ENCODE data around the gene CAMK2D.

CAMK2D gene

DNA sequence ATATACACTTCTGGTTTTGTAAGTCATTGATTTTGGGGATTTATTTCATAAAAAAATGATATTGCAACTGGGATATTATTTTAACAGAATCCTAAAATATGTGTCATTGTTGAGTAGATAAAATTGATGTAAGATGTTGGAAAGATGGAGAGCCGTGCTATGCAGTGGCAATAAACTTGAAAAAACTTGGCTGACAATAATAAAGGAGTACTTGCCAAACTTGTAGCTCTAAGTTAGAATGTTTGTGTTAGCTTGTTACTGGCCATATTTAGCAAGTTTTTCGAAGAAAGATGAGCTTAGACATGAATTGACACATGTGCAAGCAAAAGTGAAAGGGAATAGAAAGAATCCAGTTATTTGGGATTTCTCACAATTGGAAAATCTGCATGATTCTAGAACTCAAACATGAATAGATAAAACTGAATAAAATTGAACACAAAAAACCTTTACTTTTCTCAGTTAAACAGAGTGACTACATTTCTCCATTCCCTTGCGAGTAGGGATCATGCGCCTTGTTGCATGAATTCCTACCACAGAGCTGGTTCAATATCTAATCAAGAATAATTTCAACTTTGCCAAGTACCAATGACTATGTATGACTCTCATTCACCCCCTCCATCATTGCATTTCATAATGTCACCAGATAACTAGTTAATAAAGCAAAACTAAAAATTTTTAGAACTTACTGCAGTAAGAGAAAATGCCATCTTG is 327.8 kb downstream of the CAMK2D start:
- no peak overlapping the region for H3K4me2 ChIP-seq (ENCODE audit: insufficient read depth, low read length, poor library complexity, severe bottlenecking)
- no peak overlapping the region for H3K9ac ChIP-seq (ENCODE audit: low read depth, low read length, poor library complexity)
- H3K23ac ChIP-seq (ENCODE audit: low read depth, low read length, poor library complexity), result no peak overlapping the region
- no peaks in the 10 kb centered on the region for H3K79me1 ChIP-seq (ENCODE audit: low read depth, low read length)
- H2BK15ac ChIP-seq (ENCODE audit: low read length), result no peak overlapping the region
- WGBS, 2 donors (ENCODE audit: extremely low coverage in 2 of 2, insufficient read length in 2 of 2, insufficient replicate concordance in 1 of 2), result no CpG with 5 or more reads among the region's 4 CpGs
- no peak for DNase-seq (ENCODE audit: low spot score)
- no peak overlapping the region for H3K4ac ChIP-seq (ENCODE audit: low read length)
- H3K18ac ChIP-seq (ENCODE audit: low read length), result no peak overlapping the region
- no peaks in the 10 kb centered on the region for H3K9me3 ChIP-seq (replicated peaks in 1 of 2; ENCODE audit: control insufficient read depth in 2 of 2, insufficient read depth in 1 of 2, low read depth in 1 of 2, low read length in 2 of 2)
- H2BK120ac ChIP-seq (ENCODE audit: low read depth, low read length), result no peak overlapping the region
- H4K91ac ChIP-seq (ENCODE audit: low read depth, low read length, poor library complexity), result no peak overlapping the region
- no peak overlapping the region for H2BK5ac ChIP-seq (ENCODE audit: low read length)
- H3K14ac ChIP-seq (ENCODE audit: low read length), result no peak overlapping the region
- no peak overlapping the region for H3K27ac ChIP-seq (replicated peaks; ENCODE audit: low read length)
- H2AK5ac ChIP-seq (ENCODE audit: low read depth, low read length), result no peak overlapping the region
- no peaks in the 10 kb centered on the region for H3K36me3 ChIP-seq (replicated peaks in 1 of 2; ENCODE audit: control insufficient read depth in 2 of 2, insufficient read depth in 2 of 2, low read length in 2 of 2)
- no peak overlapping the region for H2BK12ac ChIP-seq (ENCODE audit: low read length)
- no peaks in the 10 kb centered on the region for H3K27me3 ChIP-seq (ENCODE audit: control insufficient read depth in 3 of 3, insufficient read depth in 3 of 3, low read depth in 1 of 3, low read length in 3 of 3)
- H4K8ac ChIP-seq (ENCODE audit: low read depth, low read length), result no peak overlapping the region
- no peak overlapping the region for H3K4me3 ChIP-seq (ENCODE audit: low read length in 2 of 2)
- no peak overlapping the region for H2AFZ ChIP-seq (ENCODE audit: low read length)
- peaks cover 2 to 15% of the 10 kb centered on the region in 2 donors for H3K4me1 ChIP-seq (ENCODE audit: control insufficient read depth in 2 of 2, insufficient read depth in 1 of 2, low read depth in 1 of 2, low read length in 2 of 2)

DNA sequence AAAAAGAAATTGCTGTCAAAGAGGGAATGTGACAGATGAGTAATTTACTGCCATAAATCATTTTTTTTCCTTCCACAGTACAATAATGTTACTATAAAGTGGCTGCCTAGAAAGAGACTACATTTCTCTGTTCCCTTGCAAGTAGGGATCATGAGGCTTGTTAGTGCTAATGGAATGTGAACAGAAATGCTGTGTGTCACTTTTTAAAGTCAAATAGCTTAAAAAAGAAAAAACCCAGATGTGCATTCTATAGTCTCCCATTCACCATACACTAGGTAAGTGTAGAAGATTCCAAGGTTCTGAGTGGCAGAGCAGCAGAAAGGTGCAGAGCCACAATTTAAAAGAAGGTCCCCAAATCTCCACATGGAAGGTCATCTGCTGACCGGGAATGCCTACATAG is 328.4 kb downstream of the CAMK2D start:
- Histone ChIP-seq H3K9ac (ENCODE audit: low read depth, low read length, poor library complexity) (no peak overlapping the region), H3K36me3 (replicated peaks in 1 of 2; ENCODE audit: control insufficient read depth in 2 of 2, insufficient read depth in 2 of 2, low read length in 2 of 2) (no peaks in the 10 kb centered on the region), H2BK5ac (ENCODE audit: low read length) (no peak overlapping the region), H3K79me1 (ENCODE audit: low read depth, low read length) (no peaks in the 10 kb centered on the region), H2AK5ac (ENCODE audit: low read depth, low read length) (no peak overlapping the region), H3K4ac (ENCODE audit: low read length) (no peak overlapping the region), H3K4me2 (ENCODE audit: insufficient read depth, low read length, poor library complexity, severe bottlenecking) (no peak overlapping the region), H2BK120ac (ENCODE audit: low read depth, low read length) (no peak overlapping the region), H3K14ac (ENCODE audit: low read length) (no peak overlapping the region), H3K4me1 (ENCODE audit: control insufficient read depth in 2 of 2, insufficient read depth in 1 of 2, low read depth in 1 of 2, low read length in 2 of 2) (peaks cover 2 to 15% of the 10 kb centered on the region in 2 donors), H4K8ac (ENCODE audit: low read depth, low read length) (no peak overlapping the region), H2AFZ (ENCODE audit: low read length) (no peak overlapping the region), H3K27ac (replicated peaks; ENCODE audit: low read length) (no peak overlapping the region), H3K9me3 (replicated peaks in 1 of 2; ENCODE audit: control insufficient read depth in 2 of 2, insufficient read depth in 1 of 2, low read depth in 1 of 2, low read length in 2 of 2) (no peaks in the 10 kb centered on the region), H3K27me3 (ENCODE audit: control insufficient read depth in 3 of 3, insufficient read depth in 3 of 3, low read depth in 1 of 3, low read length in 3 of 3) (no peaks in the 10 kb centered on the region), H3K23ac (ENCODE audit: low read depth, low read length, poor library complexity) (no peak overlapping the region), H2BK15ac (ENCODE audit: low read length) (no peak overlapping the region), H3K4me3 (ENCODE audit: low read length in 2 of 2) (no peak overlapping the region), H2BK12ac (ENCODE audit: low read length) (no peak overlapping the region), H4K91ac (ENCODE audit: low read depth, low read length, poor library complexity) (no peak overlapping the region), H3K18ac (ENCODE audit: low read length) (no peak overlapping the region)
- no peak for DNase-seq (ENCODE audit: low spot score)
- no CpG with 5 or more reads among the region's 1 CpG for WGBS, 2 donors (ENCODE audit: extremely low coverage in 2 of 2, insufficient read length in 2 of 2, insufficient replicate concordance in 1 of 2)

GRCh38 chr4:113423631-113424030 is 337.9 kb downstream of the CAMK2D start:
- H2BK15ac ChIP-seq (ENCODE audit: low read length), result no peak overlapping the region
- H3K27ac ChIP-seq (replicated peaks; ENCODE audit: low read length), result no peak overlapping the region
- peaks cover 1 to 3% of the 10 kb centered on the region in 2 donors for H3K9me3 ChIP-seq (replicated peaks in 1 of 2; ENCODE audit: control insufficient read depth in 2 of 2, insufficient read depth in 1 of 2, low read depth in 1 of 2, low read length in 2 of 2)
- no peak overlapping the region for H2AFZ ChIP-seq (ENCODE audit: low read length)
- H2BK12ac ChIP-seq (ENCODE audit: low read length), result no peak overlapping the region
- H2AK5ac ChIP-seq (ENCODE audit: low read depth, low read length), result no peak overlapping the region
- H3K4me2 ChIP-seq (ENCODE audit: insufficient read depth, low read length, poor library complexity, severe bottlenecking), result no peak overlapping the region
- no peaks in the 10 kb centered on the region for H3K4me1 ChIP-seq (ENCODE audit: control insufficient read depth in 2 of 2, insufficient read depth in 1 of 2, low read depth in 1 of 2, low read length in 2 of 2)
- H4K91ac ChIP-seq (ENCODE audit: low read depth, low read length, poor library complexity), result no peak overlapping the region
- no peak overlapping the region for H3K4ac ChIP-seq (ENCODE audit: low read length)
- H3K18ac ChIP-seq (ENCODE audit: low read length), result no peak overlapping the region
- no peak for DNase-seq (ENCODE audit: low spot score)
- H3K14ac ChIP-seq (ENCODE audit: low read length), result no peak overlapping the region
- H2BK120ac ChIP-seq (ENCODE audit: low read depth, low read length), result no peak overlapping the region
- no peak overlapping the region for H4K8ac ChIP-seq (ENCODE audit: low read depth, low read length)
- H3K23ac ChIP-seq (ENCODE audit: low read depth, low read length, poor library complexity), result no peak overlapping the region
- no peaks in the 10 kb centered on the region for H3K36me3 ChIP-seq (replicated peaks in 1 of 2; ENCODE audit: control insufficient read depth in 2 of 2, insufficient read depth in 2 of 2, low read length in 2 of 2)
- no peak overlapping the region for H2BK5ac ChIP-seq (ENCODE audit: low read length)
- WGBS, 2 donors (ENCODE audit: extremely low coverage in 2 of 2, insufficient read length in 2 of 2, insufficient replicate concordance in 1 of 2), result no CpG with 5 or more reads among the region's 1 CpG
- H3K4me3 ChIP-seq (ENCODE audit: low read length in 2 of 2), result no peak overlapping the region
- no peaks in the 10 kb centered on the region for H3K27me3 ChIP-seq (ENCODE audit: control insufficient read depth in 3 of 3, insufficient read depth in 3 of 3, low read depth in 1 of 3, low read length in 3 of 3)
- H3K79me1 ChIP-seq (ENCODE audit: low read depth, low read length), result no peaks in the 10 kb centered on the region
- H3K9ac ChIP-seq (ENCODE audit: low read depth, low read length, poor library complexity), result no peak overlapping the region

DNA sequence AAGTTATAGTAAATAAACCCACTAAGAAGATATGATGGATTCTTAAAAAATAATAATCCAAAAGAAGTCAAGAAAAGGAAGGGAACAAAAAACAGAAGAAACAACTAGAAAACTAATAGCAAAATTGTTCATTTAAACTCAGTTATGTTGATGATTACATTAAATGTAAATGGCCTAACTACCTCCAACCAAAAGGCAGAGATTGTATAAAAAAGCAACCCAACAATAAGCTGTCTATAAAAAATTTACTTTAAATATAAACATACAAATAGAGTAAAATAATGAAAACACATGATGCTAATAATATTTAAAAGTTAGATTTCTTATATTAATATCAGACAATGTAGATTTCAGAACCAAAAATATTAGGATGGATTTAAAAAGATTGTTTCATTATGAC is 340.6 kb downstream of the CAMK2D start:
- no peak overlapping the region for H3K18ac ChIP-seq (ENCODE audit: low read length)
- no peak for DNase-seq (ENCODE audit: low spot score)
- H3K79me1 ChIP-seq (ENCODE audit: low read depth, low read length), result no peaks in the 10 kb centered on the region
- H2AK5ac ChIP-seq (ENCODE audit: low read depth, low read length), result no peak overlapping the region
- H2BK12ac ChIP-seq (ENCODE audit: low read length), result no peak overlapping the region
- no peak overlapping the region for H3K4me2 ChIP-seq (ENCODE audit: insufficient read depth, low read length, poor library complexity, severe bottlenecking)
- no peak overlapping the region for H2BK120ac ChIP-seq (ENCODE audit: low read depth, low read length)
- no peak overlapping the region for H3K4ac ChIP-seq (ENCODE audit: low read length)
- H3K27ac ChIP-seq (replicated peaks; ENCODE audit: low read length), result no peak overlapping the region
- H4K8ac ChIP-seq (ENCODE audit: low read depth, low read length), result no peak overlapping the region
- no peak overlapping the region for H3K9ac ChIP-seq (ENCODE audit: low read depth, low read length, poor library complexity)
- no peak overlapping the region for H2AFZ ChIP-seq (ENCODE audit: low read length)
- peaks cover 1 to 3% of the 10 kb centered on the region in 2 donors for H3K9me3 ChIP-seq (replicated peaks in 1 of 2; ENCODE audit: control insufficient read depth in 2 of 2, insufficient read depth in 1 of 2, low read depth in 1 of 2, low read length in 2 of 2)
- no peak overlapping the region for H3K14ac ChIP-seq (ENCODE audit: low read length)
- no peak overlapping the region for H2BK5ac ChIP-seq (ENCODE audit: low read length)
- no peak overlapping the region for H4K91ac ChIP-seq (ENCODE audit: low read depth, low read length, poor library complexity)
- no peaks in the 10 kb centered on the region for H3K27me3 ChIP-seq (ENCODE audit: control insufficient read depth in 3 of 3, insufficient read depth in 3 of 3, low read depth in 1 of 3, low read length in 3 of 3)
- no peak overlapping the region for H3K23ac ChIP-seq (ENCODE audit: low read depth, low read length, poor library complexity)
- H3K36me3 ChIP-seq (replicated peaks in 1 of 2; ENCODE audit: control insufficient read depth in 2 of 2, insufficient read depth in 2 of 2, low read length in 2 of 2), result no peaks in the 10 kb centered on the region
- no peak overlapping the region for H2BK15ac ChIP-seq (ENCODE audit: low read length)
- H3K4me3 ChIP-seq (ENCODE audit: low read length in 2 of 2), result no peak overlapping the region
- H3K4me1 ChIP-seq (ENCODE audit: control insufficient read depth in 2 of 2, insufficient read depth in 1 of 2, low read depth in 1 of 2, low read length in 2 of 2), result no peaks in the 10 kb centered on the region
